Activated CD4-positive, alpha-beta T cell treated with anti-CD3 and anti-CD28 coated beads, Interleukin-2, amount 10 ng/mL, durations not matched to agents 24 days and 14 days (primary cell): ENCODE results near the gene ELAVL1. TPM values are rescaled to one million over a fixed set of nuclear protein-coding genes. Genes with fewer than 3 reads are reported as not detected.

Source experiments
- DNase-seq: peaks from one replicate; pipeline ENCODE4 v3.0.0; 2022
- H3K27ac Mint-ChIP-seq: one replicate; pipeline ENCODE4 v1.8.0; 2022; ENCODE audit warnings: mild to moderate bottlenecking, mixed read lengths
- H3K27me3 Mint-ChIP-seq: one replicate; pipeline ENCODE4 v1.8.0; 2022; ENCODE audit warnings: mixed read lengths
- H3K36me3 Mint-ChIP-seq: one replicate; pipeline ENCODE4 v1.8.0; 2022; ENCODE audit warnings: low read depth, mild to moderate bottlenecking, mixed read lengths
- H3K4me1 Mint-ChIP-seq: one replicate; pipeline ENCODE4 v1.8.0; 2021; ENCODE audit warnings: mixed read lengths
- H3K4me3 Mint-ChIP-seq: one replicate; pipeline ENCODE4 v1.8.0; 2022; ENCODE audit warnings: mild to moderate bottlenecking, moderate library complexity, mixed read lengths
- H3K9me3 Mint-ChIP-seq: one replicate; pipeline ENCODE4 v1.8.0; 2021; ENCODE audit warnings: mixed read lengths
- intact Hi-C: fragments of 100-400 bp; cut with micrococcal nuclease; formaldehyde crosslinking; loops from one replicate; pipeline ENCODE4 v1.15.1; 2023
- total RNA-seq: library from RNA; stranded (reverse); gene quantifications from 2 replicates; pipeline ENCODE4 v1.2.3, GENCODE V29; 2022

ELAVL1 gene
- total RNA-seq, 1 donor from 2014 or later = 191 TPM

- intact Hi-C loops = no loop called here
Observed at GRCh38 chr19:7926727-7927604, 78.5 kb downstream of the ELAVL1 start.

GRCh38 chr19:7926021-7926726, 79.3 kb downstream of the ELAVL1 start, which contains the start of gene CTXN1:
Gene CTXN1, minus strand, starts transcription at chr19:7926135. Its CDS starts 597 bp downstream, at chr19:7925538.
- peaks cover 21% of the 10 kb centered on the region for H3K36me3 Mint-ChIP-seq
- intact Hi-C loops = no loop called here
- peak within 1 kb of the TSS; percentile 82 for H3K4me3 Mint-ChIP-seq
- peak; percentile 94 for DNase-seq
- H3K4me1 Mint-ChIP-seq = peaks cover 20% of the 10 kb centered on the region
- no peaks in the 10 kb centered on the region for H3K9me3 Mint-ChIP-seq
- peak within 1 kb of the TSS; percentile 82 for H3K27ac Mint-ChIP-seq
- no peaks in the 10 kb centered on the region for H3K27me3 Mint-ChIP-seq

More at GRCh38 chr19:7926727-7927604, 78.5 kb downstream of the ELAVL1 start:
- H3K27ac Mint-ChIP-seq = peak overlapping the region; percentile 59
- no peaks in the 10 kb centered on the region for H3K9me3 Mint-ChIP-seq
- peaks cover 15% of the 10 kb centered on the region for H3K4me1 Mint-ChIP-seq
- H3K4me3 Mint-ChIP-seq = peak overlapping the region; percentile 71
- H3K27me3 Mint-ChIP-seq = no peaks in the 10 kb centered on the region
- no peak for DNase-seq
- peaks cover 24% of the 10 kb centered on the region for H3K36me3 Mint-ChIP-seq

GRCh38 chr19:7925171-7925851, 80.1 kb downstream of the ELAVL1 start:
- H3K9me3 Mint-ChIP-seq = no peaks in the 10 kb centered on the region
- H3K4me3 Mint-ChIP-seq = peak overlapping the region; percentile 82
- H3K27me3 Mint-ChIP-seq = peaks cover 2% of the 10 kb centered on the region
- DNase-seq = peak; percentile 94
- intact Hi-C loops = loop anchor here (1.0 kb wide), 1 partner anchor 18 kb away; the partner anchor contains the start of gene TIMM44
- peaks cover 20% of the 10 kb centered on the region for H3K36me3 Mint-ChIP-seq
- H3K27ac Mint-ChIP-seq = peak overlapping the region; percentile 82
- peaks cover 25% of the 10 kb centered on the region for H3K4me1 Mint-ChIP-seq

DNA sequence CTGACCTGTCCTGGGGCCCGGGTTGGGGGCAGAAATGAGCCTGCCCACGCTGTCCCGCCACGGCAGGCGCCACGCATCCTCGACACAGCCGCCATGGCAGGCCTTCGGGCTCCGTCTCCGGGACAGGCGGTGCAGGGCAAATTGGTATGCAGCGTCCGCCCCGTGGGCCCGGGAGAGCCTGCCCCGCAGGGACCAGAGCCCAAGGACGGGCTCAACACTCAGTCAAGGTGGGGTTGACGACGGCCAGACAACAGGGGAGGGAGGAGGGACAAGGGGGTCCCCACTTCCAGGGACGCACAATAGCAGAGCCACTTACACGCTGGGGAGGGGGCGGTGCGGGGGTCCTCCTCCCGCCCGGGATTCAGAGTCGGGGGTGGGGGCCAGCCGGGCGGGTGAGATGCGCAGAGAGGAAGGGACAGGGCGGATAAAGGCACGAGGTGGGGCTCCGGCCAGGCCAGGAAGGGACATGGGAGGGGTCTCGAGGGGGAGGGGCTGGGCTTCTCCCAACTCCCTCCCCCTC, 80.7 kb downstream of the ELAVL1 start:
- peak overlapping the region; percentile 40 for H3K4me3 Mint-ChIP-seq

DNA sequence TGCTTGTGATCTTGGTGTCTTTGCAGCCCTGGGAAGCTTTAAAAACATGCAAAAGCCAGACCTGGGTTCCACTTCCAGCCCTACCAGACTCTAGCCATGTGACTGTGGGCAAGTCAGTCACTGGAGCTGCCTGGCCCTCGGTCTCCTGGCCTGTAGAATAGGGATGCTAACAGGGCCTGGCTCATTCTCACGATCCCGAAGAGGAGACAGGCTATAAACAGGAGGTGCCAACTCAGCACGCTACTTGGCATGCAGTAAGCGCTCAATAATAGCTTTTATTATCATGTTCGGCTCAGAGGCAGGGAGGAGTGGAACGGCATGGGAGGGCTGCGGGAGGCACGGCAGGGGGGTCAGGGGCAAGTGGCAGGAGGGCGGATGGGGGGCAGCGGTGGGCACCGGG, 81.2 kb downstream of the ELAVL1 start:
- intact Hi-C loops = no loop called here
- Mint-ChIP-seq H3K27ac (peak overlapping the region; percentile 13), H3K27me3 (peaks cover 8% of the 10 kb centered on the region), H3K9me3 (no peaks in the 10 kb centered on the region), H3K4me3 (peak overlapping the region; percentile 66), H3K36me3 (peaks cover 20% of the 10 kb centered on the region), H3K4me1 (peaks cover 31% of the 10 kb centered on the region)
- DNase-seq = no peak

More for the DNA sequence above, 80.7 kb downstream of the ELAVL1 start:
- DNase-seq = no peak
- Mint-ChIP-seq H3K27ac (no peak overlapping the region), H3K36me3 (peaks cover 20% of the 10 kb centered on the region), H3K27me3 (peaks cover 5% of the 10 kb centered on the region), H3K4me1 (peaks cover 29% of the 10 kb centered on the region), H3K9me3 (no peaks in the 10 kb centered on the region)
- intact Hi-C loops = loop anchor here (1.0 kb wide), 1 partner anchor 19 kb away; the partner anchor contains the start of gene TIMM44

DNA sequence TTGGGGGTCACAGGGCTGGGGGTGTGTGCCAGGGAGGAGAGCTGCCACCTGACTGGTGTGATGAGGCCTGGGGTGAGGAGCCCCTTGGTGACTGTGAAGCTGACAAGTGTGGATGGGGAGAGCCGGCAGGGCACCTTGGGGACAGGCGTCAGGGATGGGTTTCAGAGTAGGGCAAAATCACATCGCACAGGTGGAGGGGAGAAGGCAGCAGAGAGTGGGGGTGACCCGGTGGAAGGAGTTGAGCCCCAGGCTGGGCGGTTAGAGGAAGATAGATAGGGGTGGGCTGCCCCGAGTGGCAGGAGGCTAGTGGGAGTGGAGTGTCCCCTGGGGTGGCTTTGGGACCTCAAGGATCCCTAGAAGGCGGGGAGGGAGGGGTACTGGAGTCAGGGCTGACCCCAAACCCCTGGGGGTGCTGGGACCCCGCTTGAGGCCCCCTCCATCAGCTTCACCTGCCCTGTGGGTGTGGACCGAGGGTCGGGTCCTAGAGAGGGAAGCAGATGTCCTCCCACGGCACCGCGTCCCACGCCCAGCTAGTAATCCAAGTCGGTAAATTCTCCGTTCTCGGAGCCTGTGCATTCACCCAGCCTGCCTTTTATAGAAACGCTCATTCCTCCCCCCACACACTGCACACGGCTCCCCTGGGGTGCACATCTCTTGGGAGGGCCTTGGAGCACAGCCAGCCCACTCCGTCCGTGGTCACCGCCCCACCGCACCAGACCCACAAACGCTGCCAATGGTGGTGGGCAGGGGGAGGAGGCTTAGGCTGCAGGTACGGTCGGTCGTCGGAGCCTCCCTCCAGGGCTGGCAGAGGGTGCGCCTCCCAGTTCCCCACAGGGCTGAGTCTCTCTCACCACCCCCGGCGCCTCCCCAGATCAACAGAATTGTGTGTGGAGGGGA, 81.9 kb downstream of the ELAVL1 start:
- Mint-ChIP-seq H3K4me1 (peaks cover 28% of the 10 kb centered on the region), H3K36me3 (peaks cover 17% of the 10 kb centered on the region), H3K27ac (peak overlapping the region; percentile 32), H3K4me3 (peak overlapping the region; percentile 6), H3K27me3 (peaks cover 9% of the 10 kb centered on the region), H3K9me3 (no peaks in the 10 kb centered on the region)
- DNase-seq = no peak
- intact Hi-C loops = no loop called here

DNA sequence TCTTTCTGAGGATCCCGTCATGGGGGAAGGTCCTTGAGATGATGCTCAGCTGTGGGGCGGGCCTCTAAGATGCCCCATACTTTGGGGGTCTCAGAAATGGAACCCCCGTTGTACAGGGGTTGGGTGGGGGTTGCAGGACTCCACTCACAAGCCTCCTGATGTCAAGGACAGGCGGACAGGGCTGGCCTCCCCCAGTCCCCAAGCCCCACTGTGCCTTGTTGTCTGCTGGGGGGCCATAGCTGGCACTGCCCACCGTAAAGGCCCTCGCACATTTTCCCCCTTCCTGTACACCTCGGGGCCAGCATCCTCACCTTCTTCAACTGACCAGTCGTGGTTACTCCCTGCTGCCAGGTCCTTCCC, 82.6 kb downstream of the ELAVL1 start:
- Mint-ChIP-seq H3K4me3 (no peak overlapping the region), H3K27ac (peak overlapping the region; percentile 32), H3K4me1 (peaks cover 30% of the 10 kb centered on the region), H3K9me3 (no peaks in the 10 kb centered on the region), H3K27me3 (peaks cover 15% of the 10 kb centered on the region), H3K36me3 (peaks cover 15% of the 10 kb centered on the region)
- intact Hi-C loops = no loop called here
- DNase-seq = no peak

DNA sequence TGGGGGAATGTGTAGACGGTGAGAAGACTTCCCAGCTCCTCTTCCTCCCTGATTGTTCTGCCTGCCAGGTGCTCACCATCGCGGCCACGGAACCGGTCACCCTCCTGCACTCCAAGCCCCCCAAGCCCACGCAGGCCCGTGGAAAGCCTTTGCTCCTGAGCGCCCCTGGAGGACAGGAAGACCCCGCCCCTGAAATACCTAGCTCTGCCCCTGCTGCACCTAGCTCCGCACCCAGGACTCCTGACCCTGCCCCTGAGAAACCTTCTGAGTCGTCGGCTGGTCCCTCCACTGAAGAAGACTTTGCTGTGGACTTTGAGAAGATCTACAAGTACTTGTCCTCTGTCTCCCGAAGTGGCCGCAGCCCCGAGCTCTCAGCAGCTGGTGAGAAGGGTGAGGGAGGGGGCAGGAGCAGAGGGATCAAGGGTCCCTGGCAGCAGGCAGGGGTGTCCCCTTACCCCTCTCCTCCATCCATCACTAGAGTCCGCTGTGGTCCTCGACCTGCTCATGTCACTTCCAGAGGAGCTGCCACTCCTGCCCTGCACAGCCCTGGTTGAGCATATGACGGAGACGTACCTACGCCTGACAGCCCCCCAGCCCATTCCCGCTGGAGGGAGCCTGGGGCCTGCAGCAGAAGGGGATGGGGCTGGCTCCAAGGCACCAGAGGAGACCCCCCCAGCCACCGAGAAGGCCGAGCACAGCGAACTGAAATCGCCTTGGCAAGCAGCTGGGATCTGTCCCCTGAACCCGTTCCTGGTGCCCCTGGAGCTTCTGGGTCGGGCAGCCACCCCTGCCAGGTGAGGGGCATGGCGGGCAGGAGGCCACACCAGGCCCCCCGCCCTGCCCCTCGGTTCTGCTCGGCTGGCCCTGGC, 83.2 kb downstream of the ELAVL1 start:
- intact Hi-C loops = loop anchor here (1.0 to 2.0 kb wide), 2 partner anchors 69 to 1897 kb away; partner anchors contain the start of gene FBXL12
- Mint-ChIP-seq H3K27ac (no peak overlapping the region), H3K4me1 (peaks cover 30% of the 10 kb centered on the region), H3K4me3 (peak overlapping the region; percentile 52), H3K27me3 (peaks cover 15% of the 10 kb centered on the region), H3K9me3 (no peaks in the 10 kb centered on the region), H3K36me3 (peaks cover 15% of the 10 kb centered on the region)
- DNase-seq = no peak

DNA sequence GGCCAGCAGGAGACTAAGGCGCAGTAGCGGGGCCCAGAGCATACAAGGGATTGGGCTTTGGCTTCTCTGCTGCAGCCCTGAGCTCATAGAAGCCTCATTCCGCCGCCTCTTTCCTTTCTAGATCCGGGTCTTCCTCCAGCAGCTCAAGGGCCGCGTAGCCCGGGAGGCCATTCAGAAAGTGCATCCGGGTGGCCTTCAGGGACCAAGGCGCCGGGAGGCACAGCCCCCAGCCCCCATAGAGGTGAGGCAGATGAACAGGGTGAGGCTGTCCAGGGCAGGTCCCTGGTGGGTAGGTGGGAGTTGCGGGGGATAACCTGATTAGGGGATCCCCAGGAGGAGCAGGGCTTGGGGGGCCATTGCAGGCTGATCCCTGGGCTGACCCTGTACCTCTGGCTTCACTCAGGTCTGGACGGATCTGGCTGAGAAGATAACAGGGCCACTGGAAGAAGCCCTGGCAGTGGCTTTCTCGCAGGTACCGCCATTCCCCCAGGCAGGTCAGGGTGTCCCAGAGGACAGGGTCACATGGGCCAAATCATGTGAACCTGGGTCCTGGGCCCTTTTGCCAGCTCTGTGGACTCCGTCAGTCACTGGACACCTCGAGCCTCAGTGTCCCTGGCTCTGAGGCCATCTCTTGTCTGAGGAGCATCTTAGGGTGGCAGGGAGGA, 84.0 kb downstream of the ELAVL1 start:
- intact Hi-C loops = loop anchor here (1.0 to 2.0 kb wide), 2 partner anchors 68 to 1897 kb away; partner anchors contain the start of gene FBXL12
- Mint-ChIP-seq H3K36me3 (peaks cover 15% of the 10 kb centered on the region), H3K27ac (peak overlapping the region; percentile 98), H3K9me3 (no peaks in the 10 kb centered on the region), H3K4me1 (peaks cover 28% of the 10 kb centered on the region), H3K4me3 (peak overlapping the region; percentile 94), H3K27me3 (peaks cover 18% of the 10 kb centered on the region)
- DNase-seq = no peak

DNA sequence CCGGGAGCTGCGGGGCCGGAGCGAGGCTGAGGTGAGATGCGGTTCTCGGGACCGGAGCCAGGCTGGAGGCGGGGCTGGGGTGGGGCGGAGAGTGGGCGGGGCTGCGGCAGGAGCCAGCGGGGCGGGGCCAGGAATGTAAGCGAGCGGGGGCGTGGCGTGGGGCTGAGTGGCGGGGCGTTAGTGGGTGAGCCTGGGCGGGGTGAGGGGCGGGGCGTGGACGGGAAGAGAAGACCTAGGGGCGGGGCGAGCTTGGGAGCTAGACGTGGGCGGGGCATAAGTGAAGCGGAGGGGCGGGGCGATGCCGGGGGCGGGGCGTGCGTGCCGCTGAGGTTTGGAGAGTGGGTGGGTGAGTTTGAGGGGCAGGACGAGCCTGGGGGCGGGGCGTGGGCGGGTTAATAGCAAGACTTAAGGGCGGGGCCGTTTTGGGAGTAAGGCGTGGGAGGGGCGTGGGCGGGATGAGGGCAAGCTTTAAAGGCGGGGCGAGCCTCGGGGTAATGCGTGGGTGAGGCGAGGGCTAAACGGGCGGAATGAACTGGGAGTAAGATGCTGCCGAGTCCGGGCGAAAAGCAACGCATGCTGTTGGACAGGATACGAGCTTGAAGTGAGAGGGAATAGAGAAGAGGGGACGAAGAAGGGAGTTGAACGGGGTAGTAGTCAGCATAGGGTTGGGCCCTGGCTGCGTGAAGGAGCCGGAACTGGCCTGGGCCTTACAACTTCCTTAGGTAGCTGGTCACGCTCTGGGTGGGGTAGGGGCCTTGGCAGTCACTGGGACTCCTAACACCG, 84.7 kb downstream of the ELAVL1 start:
- H3K36me3 Mint-ChIP-seq = peaks cover 15% of the 10 kb centered on the region
- peaks cover 27% of the 10 kb centered on the region for H3K4me1 Mint-ChIP-seq
- H3K4me3 Mint-ChIP-seq = peak overlapping the region; percentile 94
- intact Hi-C loops = loop anchor here (1.0 to 2.0 kb wide), 5 partner anchors 17 to 1898 kb away; partner anchors contain the start of genes FBXL12, MAP2K7 and TIMM44
- peak overlapping the region; percentile 98 for H3K27ac Mint-ChIP-seq
- H3K9me3 Mint-ChIP-seq = no peaks in the 10 kb centered on the region
- peaks cover 21% of the 10 kb centered on the region for H3K27me3 Mint-ChIP-seq
- peak; percentile 98 for DNase-seq
